ENCODE results near the gene PHF12.

DNA sequence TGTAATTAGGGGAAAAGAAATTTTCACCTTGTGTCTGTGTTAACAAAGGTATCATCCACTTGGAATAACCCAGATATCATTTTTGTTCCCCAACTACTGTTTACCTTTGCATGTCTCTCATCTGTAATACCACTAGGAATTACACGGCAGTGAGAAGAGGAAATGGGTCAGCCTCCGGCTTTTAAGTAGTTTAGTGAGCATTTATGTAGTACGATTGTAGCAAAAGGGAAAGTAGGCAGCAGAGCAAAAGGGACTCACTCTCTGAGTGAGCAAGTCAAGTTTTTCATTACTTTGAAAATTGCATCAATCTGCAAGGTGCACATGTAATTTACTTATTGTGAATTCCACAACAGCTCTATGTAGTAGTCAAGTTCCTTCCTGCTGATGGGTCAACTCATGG, 11.2 kb downstream of the PHF12 start:
- TF ChIP-seq, protein P1, sequence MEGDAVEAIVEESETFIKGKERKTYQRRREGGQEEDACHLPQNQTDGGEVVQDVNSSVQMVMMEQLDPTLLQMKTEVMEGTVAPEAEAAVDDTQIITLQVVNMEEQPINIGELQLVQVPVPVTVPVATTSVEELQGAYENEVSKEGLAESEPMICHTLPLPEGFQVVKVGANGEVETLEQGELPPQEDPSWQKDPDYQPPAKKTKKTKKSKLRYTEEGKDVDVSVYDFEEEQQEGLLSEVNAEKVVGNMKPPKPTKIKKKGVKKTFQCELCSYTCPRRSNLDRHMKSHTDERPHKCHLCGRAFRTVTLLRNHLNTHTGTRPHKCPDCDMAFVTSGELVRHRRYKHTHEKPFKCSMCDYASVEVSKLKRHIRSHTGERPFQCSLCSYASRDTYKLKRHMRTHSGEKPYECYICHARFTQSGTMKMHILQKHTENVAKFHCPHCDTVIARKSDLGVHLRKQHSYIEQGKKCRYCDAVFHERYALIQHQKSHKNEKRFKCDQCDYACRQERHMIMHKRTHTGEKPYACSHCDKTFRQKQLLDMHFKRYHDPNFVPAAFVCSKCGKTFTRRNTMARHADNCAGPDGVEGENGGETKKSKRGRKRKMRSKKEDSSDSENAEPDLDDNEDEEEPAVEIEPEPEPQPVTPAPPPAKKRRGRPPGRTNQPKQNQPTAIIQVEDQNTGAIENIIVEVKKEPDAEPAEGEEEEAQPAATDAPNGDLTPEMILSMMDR (IDR thresholded peaks at IDR 0.05; ENCODE audit: low read depth, low read length), result no peak
- no peak for TF ChIP-seq EZH2phosphoT487 (IDR thresholded peaks at IDR 0.05; ENCODE audit: low read depth)

Data from OCI-LY3 (cell line).